HG03521 (cell line): ENCODE measurements around the gene IL12RB2.

Source experiments
- ATAC-seq: cut with Tn5 transposase; IDR thresholded peaks from one replicate; pipeline ENCODE4 v1.9.1; 2021; ENCODE audit warnings: mild to moderate bottlenecking, moderate library complexity; ENCODE audit not compliant: unreplicated experiment

The IL12RB2 gene

DNA sequence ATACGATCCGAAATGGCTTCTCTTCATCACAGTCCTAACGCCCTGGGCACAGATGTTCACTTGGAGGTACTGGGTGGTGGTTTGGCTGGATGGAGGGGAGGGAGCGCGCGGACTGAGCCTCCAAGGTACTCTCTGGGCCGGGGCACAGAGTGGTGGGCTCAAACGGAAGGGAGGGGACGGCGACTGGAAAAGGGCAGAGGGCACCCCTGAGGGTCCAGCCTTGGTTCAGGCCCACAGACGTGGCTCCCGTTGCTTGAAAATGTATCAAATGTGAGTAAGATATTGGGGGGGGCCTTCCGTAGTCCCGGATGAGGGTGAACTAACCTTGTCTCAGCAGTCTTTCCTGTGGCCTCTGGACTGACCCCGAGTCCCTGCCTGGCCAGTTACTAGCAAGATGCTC, 463 bp downstream of the IL12RB2 start:
- peak; percentile 26 for ATAC-seq

- no peak for ATAC-seq
These were observed 4.9 kb downstream of the IL12RB2 start for GRCh38 chr1:67312615-67313014.

GRCh38 chr1:67313934-67314671, 6.4 kb downstream of the IL12RB2 start:
- ATAC-seq, result no peak

DNA sequence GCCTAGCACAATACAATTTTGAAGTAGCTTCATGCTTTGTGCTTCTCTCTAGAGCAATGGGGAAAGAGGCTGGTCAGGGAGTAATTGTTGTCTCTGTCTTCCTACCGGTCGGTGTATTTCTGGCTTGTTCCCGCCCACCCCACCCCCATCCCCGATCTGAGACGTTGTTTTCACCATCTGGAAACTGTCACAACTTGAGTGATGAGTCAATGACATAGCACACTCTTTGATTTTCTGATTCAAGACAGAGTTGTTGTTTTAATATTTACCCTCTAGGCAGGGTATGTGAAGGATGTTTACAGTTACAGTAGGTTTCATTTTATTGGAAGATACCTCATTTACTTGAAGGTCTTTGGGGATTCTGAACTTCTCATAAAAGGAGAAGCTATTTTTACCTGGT, 7.0 kb downstream of the IL12RB2 start:
- no peak for ATAC-seq

- no peak for ATAC-seq
These were observed 8.7 kb downstream of the IL12RB2 start for GRCh38 chr1:67316180-67316902.

DNA sequence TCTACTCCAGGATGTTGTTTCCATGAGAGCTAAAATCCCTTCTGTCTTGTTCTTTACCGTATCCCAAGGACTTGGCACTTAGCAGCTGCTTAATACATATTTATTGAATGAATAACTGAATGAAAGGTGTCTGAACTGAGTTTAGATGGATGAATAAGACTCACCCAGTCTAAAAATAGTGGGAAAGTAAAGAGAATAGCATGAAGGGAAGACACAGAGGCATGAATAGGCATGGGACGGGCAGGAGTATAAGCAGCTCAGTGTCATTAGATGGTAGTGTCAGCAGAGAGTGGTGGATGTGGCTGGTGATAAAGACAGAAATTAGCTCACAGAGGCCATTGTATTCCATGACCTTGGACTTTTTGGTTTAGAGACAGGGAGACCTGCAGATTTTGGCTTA, 9.2 kb downstream of the IL12RB2 start:
- no peak for ATAC-seq

GRCh38 chr1:67317803-67318202, 10.1 kb downstream of the IL12RB2 start:
- no peak for ATAC-seq

DNA sequence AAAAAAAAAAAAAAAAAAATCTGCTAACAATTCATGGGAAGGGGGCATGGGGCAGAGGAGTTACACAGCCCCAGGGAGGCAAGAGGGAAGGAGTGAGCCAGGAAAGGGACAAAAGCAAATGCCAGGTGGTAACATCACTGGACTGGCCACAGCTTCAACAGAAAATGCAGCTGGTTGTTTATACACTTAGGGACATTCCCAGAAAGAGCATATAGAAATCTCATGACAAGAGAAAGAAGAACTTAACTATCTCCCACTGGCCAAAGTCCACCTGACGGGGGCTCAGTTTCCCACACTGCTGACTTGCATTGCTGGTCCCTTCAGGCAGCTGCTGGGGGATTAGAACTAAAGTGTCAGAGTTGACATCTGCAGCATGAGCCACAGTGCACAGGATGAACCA, 14.8 kb downstream of the IL12RB2 start:
- ATAC-seq, result no peak

DNA sequence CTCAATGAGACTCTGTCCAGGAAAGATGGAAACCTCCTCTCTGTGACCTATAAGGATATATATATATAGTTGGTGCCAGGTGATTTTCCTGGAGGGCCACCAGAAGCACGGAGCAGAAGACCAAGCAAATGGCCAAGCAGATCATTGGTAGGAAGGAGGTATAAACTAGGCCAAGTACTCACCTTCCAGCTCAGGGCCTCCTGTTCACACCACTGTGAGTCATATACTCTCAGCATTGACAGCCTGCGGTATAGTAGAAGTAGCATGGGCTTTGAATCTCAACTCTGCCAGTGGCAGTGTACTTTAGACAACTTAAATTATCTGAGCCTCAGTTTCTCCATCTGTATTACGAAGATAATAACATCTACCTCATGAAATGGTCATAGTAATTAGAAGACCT, 15.4 kb downstream of the IL12RB2 start:
- ATAC-seq, result no peak

DNA sequence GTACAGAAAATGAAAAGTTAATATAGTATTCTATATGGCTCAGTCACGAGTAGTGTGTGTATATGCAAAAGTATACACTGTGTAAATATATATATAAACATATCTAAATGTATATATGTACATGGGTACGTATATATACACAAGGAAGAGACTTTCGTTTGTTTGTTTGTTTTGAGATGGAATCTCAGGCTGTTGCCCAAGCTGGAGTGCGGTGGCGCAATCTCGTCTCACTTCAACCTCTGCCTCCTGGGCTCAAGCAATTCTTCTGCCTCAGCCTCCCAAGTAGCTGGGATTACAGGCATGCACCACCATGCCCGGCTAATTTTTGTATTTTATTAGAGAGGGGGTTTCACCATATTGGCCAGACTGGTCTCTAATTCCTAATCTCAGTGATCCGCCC, 16.4 kb downstream of the IL12RB2 start:
- ATAC-seq, result no peak

DNA sequence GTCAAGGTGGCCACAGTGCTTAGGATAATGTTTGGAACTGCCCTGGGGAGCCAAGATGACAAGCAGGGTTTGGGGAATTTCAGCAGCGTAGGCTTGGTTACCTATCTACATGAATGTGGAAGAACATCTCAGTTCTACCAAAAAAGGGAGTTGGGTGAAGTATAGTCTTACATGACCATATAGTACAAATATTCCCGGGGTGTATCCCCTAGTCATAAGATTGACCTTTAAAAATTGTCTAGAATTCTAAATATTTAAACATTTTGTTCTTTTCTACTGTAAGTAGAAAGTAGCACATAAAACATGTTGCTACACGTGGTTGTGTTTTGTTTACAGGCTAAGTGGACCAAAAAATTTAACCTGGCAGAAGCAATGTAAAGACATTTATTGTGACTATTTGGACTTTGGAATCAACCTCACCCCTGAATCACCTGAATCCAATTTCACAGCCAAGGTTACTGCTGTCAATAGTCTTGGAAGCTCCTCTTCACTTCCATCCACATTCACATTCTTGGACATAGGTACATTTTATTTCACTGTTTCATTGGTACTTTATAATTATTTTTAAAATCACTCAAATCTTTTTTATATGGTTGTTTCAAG, 20.3 kb downstream of the IL12RB2 start:
- ATAC-seq, result no peak

DNA sequence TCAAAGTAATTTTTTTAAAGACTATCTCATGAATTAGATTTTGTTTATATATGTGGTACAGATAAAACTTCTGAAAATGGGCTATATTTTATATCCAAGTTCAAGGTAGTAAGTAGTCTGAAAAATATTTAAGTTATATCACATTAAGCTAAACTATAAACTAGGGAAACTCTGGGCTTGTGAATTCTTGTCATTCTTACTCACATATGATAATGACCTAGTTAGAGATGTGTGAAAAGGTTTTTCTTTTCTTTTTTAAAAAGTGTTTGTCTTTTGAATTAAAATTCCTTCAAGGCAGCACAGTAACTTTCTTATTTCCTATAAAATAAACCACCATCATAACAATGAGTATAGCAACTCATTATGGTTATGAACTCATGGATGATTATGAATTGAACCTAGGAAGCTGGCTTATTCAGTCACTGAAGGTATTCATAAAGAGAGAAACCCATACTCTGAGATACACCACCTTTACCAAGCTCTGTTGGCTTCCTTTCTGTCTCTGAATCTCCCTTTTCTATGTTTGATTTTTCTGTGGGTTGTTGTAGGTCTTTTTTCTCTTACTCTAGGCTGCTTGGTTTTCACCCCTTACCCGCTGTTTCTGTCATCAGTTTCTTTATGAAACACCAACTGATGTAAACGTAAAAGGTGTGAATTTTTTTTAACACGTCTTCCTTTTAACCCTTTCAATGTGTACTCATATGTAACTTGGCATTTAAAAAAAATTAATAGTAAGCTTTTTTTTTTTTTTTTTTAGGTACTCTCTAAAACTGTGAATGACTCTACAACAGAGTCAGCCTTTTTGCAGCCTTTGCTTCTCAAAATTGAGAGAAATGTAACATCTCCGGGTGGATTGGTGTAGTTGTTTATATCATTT, 25.2 kb downstream of the IL12RB2 start:
- peak; percentile 82 for ATAC-seq

DNA sequence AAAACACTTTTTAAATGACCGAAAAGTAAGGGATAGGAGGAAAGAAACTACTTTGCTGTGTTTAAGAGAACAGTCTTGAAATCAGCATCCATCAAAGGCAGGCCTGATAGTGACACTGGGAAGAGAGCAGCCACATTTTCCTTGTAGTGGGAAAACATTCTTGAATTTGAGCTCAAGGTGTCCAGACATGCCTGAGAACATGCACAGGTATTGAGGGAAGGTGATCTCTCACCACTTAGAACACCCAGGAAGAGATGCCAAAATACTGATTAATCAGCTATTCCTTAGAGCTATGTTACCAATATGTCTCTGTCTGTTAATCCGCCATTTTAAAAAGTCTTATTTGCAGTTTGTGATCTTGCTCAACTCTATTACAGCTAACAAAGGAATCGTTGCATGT, 25.9 kb downstream of the IL12RB2 start:
- ATAC-seq, result no peak

DNA sequence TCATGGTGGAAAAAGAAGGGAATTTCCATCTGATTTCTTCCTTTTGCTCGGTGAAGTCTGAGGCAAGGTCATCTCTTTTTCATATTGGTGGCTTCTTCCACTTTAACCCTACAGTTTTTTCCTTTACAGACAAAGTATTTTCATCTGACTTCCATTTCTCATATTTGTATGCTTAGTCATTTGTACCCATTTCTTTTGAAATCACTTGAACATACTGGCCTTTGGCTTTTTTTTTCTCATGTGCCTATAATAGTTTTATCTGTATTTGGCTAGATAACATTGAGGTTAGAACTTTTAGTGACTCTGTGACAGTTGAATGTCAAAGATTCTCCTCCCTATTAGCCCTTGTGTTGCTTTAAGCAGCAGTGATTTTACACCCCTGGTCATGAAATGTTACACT, 27.7 kb downstream of the IL12RB2 start:
- ATAC-seq, result no peak

GRCh38 chr1:67336157-67336556, 28.5 kb downstream of the IL12RB2 start:
- peak; percentile 44 for ATAC-seq

DNA sequence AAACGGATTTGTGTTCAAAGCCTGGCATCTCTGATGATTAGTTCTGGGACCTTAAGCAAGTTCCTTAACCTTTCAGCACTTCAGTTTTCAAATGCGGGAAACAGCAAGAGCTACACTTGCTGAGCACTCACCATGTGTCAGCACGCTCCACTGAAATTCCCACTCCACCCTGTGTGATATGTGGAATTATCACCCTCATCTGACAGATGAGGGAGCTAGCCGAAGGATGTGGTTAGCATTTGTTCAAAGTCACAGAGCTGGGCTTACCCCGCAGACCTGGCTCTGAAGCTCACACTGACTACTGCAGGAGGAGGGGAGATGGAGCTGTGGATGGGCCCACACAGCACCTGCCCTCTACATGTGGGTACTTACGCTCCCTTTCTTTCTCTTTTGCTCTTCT, 29.1 kb downstream of the IL12RB2 start:
- ATAC-seq, result no peak

DNA sequence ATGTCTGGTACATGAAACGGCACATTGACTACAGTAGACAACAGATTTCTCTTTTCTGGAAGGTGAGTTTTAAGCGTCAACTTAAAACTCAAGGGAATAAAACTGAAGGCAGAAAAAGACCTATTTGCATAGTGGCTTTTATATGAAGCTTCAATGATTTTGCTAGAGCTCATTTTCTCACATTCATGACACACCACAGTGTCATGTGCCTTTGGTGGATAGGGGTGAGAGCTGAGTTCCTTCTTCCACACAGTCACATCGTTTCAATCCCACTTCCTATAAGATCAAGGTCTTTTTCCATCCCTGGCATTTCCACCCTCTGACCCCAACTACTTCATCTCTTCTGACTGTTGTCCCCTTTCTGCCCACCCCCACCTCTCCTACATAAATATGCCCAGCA, 31.0 kb downstream of the IL12RB2 start:
- peak; percentile 33 for ATAC-seq

DNA sequence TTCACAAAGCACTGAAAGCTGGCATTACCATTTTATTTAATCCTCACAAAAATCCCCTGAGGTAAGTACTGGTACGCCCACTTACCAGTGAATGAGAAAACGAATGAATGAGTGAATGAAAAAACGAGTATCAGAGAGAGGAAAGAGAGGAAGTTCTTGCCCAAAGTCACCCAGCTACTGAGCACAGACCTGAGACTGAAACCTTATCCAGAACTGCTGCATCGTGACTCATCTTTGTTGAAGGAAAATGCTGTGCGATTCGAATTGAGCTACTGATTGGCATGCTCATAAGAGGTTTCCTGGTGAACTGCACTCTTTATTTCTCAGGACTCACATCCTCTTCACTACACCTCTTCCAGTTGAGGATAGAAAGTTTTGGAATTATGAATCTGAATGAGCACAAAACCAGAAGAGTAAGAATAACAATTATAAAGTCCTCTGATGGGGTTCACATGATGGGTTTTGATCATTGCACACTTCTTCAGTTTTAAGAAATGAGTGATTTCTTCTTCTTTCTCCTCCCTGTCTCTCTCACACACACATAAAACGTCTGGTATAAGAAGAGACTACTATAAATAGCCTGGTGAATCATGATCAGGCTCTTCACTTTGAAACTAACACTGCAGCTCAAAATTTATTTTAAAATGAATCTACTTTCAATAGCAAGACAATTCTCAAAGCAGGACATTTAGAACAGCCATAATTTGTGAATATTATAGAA, 32.1 kb downstream of the IL12RB2 start:
- peak; percentile 33 for ATAC-seq

DNA sequence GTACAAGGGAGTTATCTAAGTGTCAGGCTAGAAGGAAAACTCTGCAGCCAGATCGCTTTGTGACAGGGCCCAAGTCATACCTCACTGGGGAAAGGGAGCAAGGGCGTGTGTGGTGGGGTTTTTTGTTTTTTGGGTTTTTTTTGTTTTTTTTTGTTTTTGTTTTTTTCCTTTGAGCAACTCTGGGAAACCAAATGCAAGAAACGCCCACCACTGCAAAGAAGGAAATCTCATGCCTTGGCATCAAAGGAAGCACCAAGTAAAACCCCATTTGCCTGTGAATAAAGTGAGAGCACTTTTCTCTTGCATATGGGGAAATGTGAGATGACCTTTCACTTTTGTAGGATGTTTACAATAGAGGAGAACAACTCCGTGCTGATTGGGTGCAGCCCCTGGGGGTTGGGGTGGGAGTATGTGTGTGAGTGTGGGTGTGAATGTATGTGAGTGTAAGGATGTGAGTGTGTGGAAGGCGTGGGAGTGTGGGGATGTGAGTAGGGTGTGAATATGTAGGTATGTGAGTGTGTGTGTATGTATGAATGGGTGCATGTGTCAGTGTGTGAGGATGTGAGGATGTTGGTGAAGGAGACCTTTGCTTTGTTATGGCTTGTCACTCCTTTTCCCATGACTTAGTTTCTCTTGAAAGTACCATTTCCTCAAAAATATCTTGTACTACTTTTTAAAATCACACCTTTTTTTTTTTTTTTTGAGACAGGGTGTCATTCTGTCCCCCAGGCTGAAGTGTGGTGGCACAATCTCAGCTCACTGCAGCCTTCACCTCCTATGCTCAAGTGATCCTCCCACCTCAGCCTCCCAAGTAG, 34.6 kb downstream of the IL12RB2 start:
- ATAC-seq, result no peak

GRCh38 chr1:67345556-67345955, 37.9 kb downstream of the IL12RB2 start:
- ATAC-seq, result no peak
